Peyer's patch (tissue), 4 donors: ENCODE results near the gene AKR7A2.

Experiments
- POLR2A ChIP-seq, 2 donors: fragments of 450-650 bp; IDR thresholded peaks; one replicate each; pipeline ENCODE4 v1.5.1; 2017; ENCODE audit warnings: antibody characterized with exemption in 2 of 2, mild to moderate bottlenecking in 2 of 2, moderate library complexity in 2 of 2
- TF ChIP-seq, protein P1 (sequence below), 6 experiments: fragments of 450-650 bp in 4 of 6; fragments of 200-600 bp in 2 of 6; sonication (generic) in 1 of 6; IDR thresholded peaks; one replicate each; pipeline ENCODE4 v1.5.1; 2017 to 2019; ENCODE audit warnings: antibody characterized with exemption in 6 of 6, mild to moderate bottlenecking in 3 of 6, moderate library complexity in 1 of 6

DNA sequence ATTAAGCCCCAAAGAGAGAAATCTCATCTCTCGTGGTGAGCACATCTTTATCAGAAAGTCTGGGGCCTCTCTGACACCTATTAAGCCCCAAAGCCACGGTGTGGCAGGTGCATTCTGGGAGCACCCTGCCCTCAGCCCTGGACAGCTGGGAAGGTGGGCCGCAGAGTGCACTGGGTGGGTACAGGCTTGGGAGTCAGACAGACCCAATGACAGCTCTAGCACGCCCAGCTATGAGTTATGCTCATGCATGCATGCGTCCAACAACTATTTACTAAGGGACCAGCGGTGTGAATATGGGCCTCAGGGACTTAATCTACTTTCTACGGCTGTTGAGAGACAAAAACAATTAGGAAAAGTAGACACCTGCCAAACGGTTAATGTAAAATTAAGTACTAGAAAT is 46.8 kb upstream of the AKR7A2 start:
- no peak for TF ChIP-seq POLR2A (IDR thresholded peaks at IDR 0.05)
- TF ChIP-seq, protein P1, sequence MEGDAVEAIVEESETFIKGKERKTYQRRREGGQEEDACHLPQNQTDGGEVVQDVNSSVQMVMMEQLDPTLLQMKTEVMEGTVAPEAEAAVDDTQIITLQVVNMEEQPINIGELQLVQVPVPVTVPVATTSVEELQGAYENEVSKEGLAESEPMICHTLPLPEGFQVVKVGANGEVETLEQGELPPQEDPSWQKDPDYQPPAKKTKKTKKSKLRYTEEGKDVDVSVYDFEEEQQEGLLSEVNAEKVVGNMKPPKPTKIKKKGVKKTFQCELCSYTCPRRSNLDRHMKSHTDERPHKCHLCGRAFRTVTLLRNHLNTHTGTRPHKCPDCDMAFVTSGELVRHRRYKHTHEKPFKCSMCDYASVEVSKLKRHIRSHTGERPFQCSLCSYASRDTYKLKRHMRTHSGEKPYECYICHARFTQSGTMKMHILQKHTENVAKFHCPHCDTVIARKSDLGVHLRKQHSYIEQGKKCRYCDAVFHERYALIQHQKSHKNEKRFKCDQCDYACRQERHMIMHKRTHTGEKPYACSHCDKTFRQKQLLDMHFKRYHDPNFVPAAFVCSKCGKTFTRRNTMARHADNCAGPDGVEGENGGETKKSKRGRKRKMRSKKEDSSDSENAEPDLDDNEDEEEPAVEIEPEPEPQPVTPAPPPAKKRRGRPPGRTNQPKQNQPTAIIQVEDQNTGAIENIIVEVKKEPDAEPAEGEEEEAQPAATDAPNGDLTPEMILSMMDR (IDR thresholded peaks at IDR 0.05): no peak
